MCF 10A (cell line): ENCODE data around the gene PLA2G3. TPM values are rescaled to one million over a fixed set of nuclear protein-coding genes. Genes with fewer than 3 reads are reported as not detected.

Experiments used
- BruUV-seq: library from RNA; stranded (reverse); fragments of 400-500 nt; replicated peaks from 2 replicates; lab custom pipeline; 2021; lab: Mats Ljungman, UMichigan
- CTCF ChIA-PET: fragments of 300-600 bp; sonication (Branson Sonifier 250); formaldehyde crosslinking; extraction: SDS; loops from one replicate; lab custom pipeline; 2021; ENCODE audit warnings: antibody characterized with exemption, inconsistent platforms; lab: Yijun Ruan, JAX
- POLR2A ChIA-PET: fragments of 300-600, 350-650 bp; sonication (Branson Sonifier 250); formaldehyde crosslinking; extraction: SDS; loops from one replicate; lab custom pipeline; 2020; ENCODE audit warnings: antibody characterized with exemption, inconsistent platforms; lab: Yijun Ruan, JAX
- DNase-seq: peaks from one replicate; pipeline ENCODE4 v3.0.0-alpha.2; 2018; ENCODE audit not compliant: unreplicated experiment
- H3K27ac Mint-ChIP-seq: one replicate; pipeline ENCODE4 v1.8.0; 2022; ENCODE audit warnings: mild to moderate bottlenecking, low read depth, mixed read lengths; ENCODE audit not compliant: unreplicated experiment
- H3K27me3 Mint-ChIP-seq: one replicate; pipeline ENCODE4 v1.8.0; 2022; ENCODE audit warnings: mixed read lengths; ENCODE audit not compliant: insufficient read depth, unreplicated experiment
- H3K36me3 Mint-ChIP-seq: one replicate; pipeline ENCODE4 v1.8.0; 2022; ENCODE audit warnings: mild to moderate bottlenecking, moderate library complexity, mixed read lengths; ENCODE audit not compliant: insufficient read depth, unreplicated experiment
- H3K4me1 Mint-ChIP-seq: one replicate; pipeline ENCODE4 v1.8.0; 2022; ENCODE audit warnings: mixed read lengths; ENCODE audit not compliant: insufficient read depth, unreplicated experiment
- H3K4me3 Mint-ChIP-seq: one replicate; pipeline ENCODE4 v1.8.0; 2022; ENCODE audit warnings: mild to moderate bottlenecking, moderate library complexity, mixed read lengths; ENCODE audit not compliant: unreplicated experiment
- H3K9me3 Mint-ChIP-seq: one replicate; pipeline ENCODE4 v1.8.0; 2022; ENCODE audit warnings: mixed read lengths; ENCODE audit not compliant: unreplicated experiment
- intact Hi-C: fragments of 100-400 bp; cut with micrococcal nuclease; formaldehyde crosslinking; loops from 2 replicates; pipeline ENCODE4 v1.14.1; 2022
- total RNA-seq: library from RNA; stranded (reverse); gene quantifications from 2 replicates; pipeline ENCODE4 v1.2.3, GENCODE V29; 2022
- TF ChIP-seq, protein P1 (sequence below): fragments of 200-600 bp; IDR thresholded peaks from one replicate; pipeline ENCODE4 v1.8.0; 2022; ENCODE audit warnings: antibody characterized with exemption, mild to moderate bottlenecking; ENCODE audit not compliant: unreplicated experiment

The PLA2G3 gene
- total RNA-seq, 1 experiment from 2014 or later: not detected

DNA sequence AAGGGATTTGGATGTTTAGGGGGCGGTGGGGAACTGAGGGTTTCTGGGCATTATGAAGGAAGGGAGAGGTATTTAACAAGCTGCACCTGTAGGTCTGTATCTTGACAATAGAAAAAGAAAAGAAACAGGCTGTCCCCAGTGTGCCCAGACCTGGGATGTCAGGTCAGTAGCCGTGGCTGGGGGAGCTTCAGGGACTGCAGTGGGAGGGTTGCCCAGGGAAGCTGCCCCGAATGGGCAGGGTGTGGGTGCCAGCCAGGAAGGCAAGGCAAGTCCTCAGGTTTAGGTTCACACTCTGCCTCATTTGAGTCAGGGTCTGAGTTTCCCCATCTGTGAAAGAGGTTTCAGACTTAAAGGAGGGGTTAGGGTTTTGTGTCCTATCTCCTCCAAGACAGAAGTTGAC lies 16.0 kb downstream of the PLA2G3 start:
- no TSS peak for BruUV-seq
- intact Hi-C loops: no loop called here
- H3K27ac Mint-ChIP-seq: no peak overlapping the region
- no peak for DNase-seq
- H3K27me3 Mint-ChIP-seq: no peaks in the 10 kb centered on the region
- peaks cover 5% of the 10 kb centered on the region for H3K4me1 Mint-ChIP-seq
- ChIA-PET CTCF (interaction anchor here (1.1 kb wide), 1 partner anchor 16 kb away, joined by 3 read pairs; no protein-coding TSS in a partner anchor), POLR2A (interaction anchor here (1.0 to 1.1 kb wide), 2 partner anchors 15 to 36 kb away, joined by 3 read pairs; partner anchors contain the start of gene RNF185)
- no peaks in the 10 kb centered on the region for H3K36me3 Mint-ChIP-seq
- TF ChIP-seq, protein P1, sequence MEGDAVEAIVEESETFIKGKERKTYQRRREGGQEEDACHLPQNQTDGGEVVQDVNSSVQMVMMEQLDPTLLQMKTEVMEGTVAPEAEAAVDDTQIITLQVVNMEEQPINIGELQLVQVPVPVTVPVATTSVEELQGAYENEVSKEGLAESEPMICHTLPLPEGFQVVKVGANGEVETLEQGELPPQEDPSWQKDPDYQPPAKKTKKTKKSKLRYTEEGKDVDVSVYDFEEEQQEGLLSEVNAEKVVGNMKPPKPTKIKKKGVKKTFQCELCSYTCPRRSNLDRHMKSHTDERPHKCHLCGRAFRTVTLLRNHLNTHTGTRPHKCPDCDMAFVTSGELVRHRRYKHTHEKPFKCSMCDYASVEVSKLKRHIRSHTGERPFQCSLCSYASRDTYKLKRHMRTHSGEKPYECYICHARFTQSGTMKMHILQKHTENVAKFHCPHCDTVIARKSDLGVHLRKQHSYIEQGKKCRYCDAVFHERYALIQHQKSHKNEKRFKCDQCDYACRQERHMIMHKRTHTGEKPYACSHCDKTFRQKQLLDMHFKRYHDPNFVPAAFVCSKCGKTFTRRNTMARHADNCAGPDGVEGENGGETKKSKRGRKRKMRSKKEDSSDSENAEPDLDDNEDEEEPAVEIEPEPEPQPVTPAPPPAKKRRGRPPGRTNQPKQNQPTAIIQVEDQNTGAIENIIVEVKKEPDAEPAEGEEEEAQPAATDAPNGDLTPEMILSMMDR: no peak
- no peaks in the 10 kb centered on the region for H3K9me3 Mint-ChIP-seq
- no peak overlapping the region for H3K4me3 Mint-ChIP-seq

DNA sequence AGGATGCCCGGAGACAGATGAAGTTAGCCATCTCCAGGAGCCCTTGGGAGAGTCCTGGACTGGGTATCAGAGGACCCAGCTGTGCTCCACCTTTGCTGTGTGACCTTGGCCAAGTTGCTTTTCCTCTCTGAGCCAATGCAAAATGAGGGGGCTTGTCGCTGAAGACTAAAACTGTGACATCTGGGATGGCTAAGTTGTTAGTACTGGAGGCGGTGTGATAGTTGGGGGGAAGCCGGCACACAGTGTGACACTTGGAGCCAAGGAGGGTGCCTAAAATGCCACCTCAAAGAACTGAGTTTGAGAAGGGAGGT lies 17.1 kb downstream of the PLA2G3 start:
- peaks cover 5% of the 10 kb centered on the region for H3K4me1 Mint-ChIP-seq
- no TSS peak for BruUV-seq
- TF ChIP-seq, protein P1: no peak
- no peak for DNase-seq
- intact Hi-C loops: no loop called here
- no peaks in the 10 kb centered on the region for H3K9me3 Mint-ChIP-seq
- peak overlapping the region; percentile 61 for H3K4me3 Mint-ChIP-seq
- no peaks in the 10 kb centered on the region for H3K27me3 Mint-ChIP-seq
- ChIA-PET CTCF (no interaction called here), POLR2A (interaction anchor here (1.6 kb wide), 1 partner anchor 16 kb away, joined by 7 read pairs; the partner anchor contains the start of gene SELENOM)
- no peaks in the 10 kb centered on the region for H3K36me3 Mint-ChIP-seq
- no peak overlapping the region for H3K27ac Mint-ChIP-seq

DNA sequence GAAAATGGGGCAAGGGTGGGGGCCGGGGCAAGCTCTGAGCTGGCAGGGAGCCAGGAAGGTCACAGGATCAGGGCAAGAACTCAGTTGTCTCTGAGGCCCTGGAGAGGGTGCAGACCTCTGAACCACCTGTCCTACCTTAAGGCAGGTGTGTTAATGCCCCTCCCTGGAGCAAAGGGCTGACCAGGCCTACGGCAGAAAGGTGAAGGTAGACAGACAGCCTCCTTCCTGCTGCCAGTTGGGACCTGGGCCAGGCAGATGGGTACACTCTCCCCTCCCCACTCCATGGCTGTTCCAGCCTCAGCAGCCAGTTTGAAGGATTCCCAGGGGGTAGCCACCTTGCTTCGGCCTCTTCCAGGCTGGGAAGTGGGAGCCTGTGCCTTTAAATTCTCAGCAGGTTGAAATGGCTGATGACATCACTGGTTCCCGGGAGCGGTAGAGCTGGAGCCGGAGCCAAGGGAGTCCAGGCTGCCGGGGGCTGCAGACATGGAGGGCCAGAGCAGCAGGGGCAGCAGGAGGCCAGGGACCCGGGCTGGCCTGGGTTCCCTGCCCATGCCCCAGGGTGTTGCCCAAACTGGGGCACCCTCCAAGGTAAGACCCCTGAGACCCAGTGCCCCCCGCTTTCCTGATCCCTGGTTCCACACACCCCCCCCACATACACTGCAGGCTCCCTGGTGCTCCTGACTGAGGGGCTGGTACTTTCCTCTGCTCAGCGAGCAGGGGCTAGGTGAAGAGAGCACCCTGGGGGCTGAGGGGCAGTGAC lies 17.6 kb downstream of the PLA2G3 start, which contains the start of gene INPP5J:
INPP5J (plus strand) TSS at position 435 of the 760 bp plus-strand sequence; CDS start at position 484, 49 bp downstream.
- peak; percentile 55 for DNase-seq
- intact Hi-C loops: no loop called here
- POLR2A ChIA-PET: interaction anchor here (1.0 to 1.6 kb wide), 2 partner anchors 15 to 39 kb away, joined by 3 to 7 read pairs; partner anchors contain the start of gene SELENOM

DNA sequence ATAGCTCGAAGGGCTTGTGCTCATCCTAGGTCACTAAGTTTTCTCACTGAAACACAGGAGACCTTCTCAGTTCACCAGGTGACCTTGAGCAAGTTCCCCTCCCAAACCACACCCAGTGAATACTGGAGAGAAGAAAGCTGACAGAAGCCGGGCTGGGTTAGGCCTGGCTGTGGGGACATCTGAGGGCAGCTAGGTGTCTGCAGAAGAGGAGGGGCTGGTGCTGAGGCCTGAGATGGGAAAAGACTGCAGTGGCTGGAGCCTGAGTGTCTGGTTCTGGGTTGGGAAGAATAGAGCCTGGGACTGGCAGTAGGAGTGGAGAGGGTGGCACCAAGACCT lies 18.1 kb downstream of the PLA2G3 start:
- no TSS peak for BruUV-seq
- Mint-ChIP-seq H3K4me1 (peaks cover 5% of the 10 kb centered on the region), H3K27me3 (no peaks in the 10 kb centered on the region), H3K36me3 (no peaks in the 10 kb centered on the region), H3K9me3 (no peaks in the 10 kb centered on the region), H3K4me3 (peak overlapping the region; percentile 14), H3K27ac (no peak overlapping the region)
- TF ChIP-seq, protein P1: no peak
- ChIA-PET POLR2A (interaction anchor here (0.7 to 1.6 kb wide), 3 partner anchors 15 to 39 kb away, joined by 3 to 7 read pairs (median 3); partner anchors contain the start of genes RNF185 and SELENOM), CTCF (interaction anchor here (0.6 to 1.4 kb wide), 2 partner anchors 14 to 37 kb away, joined by 3 to 7 read pairs; no protein-coding TSS in a partner anchor)
- no peak for DNase-seq
- intact Hi-C loops: no loop called here

More for the DNA sequence above, 17.6 kb downstream of the PLA2G3 start, which contains the start of gene INPP5J:
- BruUV-seq: no TSS peak
- Mint-ChIP-seq H3K27ac (no peak within 1 kb of the TSS), H3K4me3 (peak within 1 kb of the TSS; percentile 61), H3K27me3 (no peaks in the 10 kb centered on the region), H3K4me1 (peaks cover 5% of the 10 kb centered on the region), H3K9me3 (no peaks in the 10 kb centered on the region), H3K36me3 (no peaks in the 10 kb centered on the region)
- TF ChIP-seq, protein P1: no peak
- CTCF ChIA-PET: interaction anchor here (1.4 kb wide), 1 partner anchor 14 kb away, joined by 7 read pairs; no protein-coding TSS in a partner anchor
